Central memory CD4-positive, alpha-beta T cell (primary cell): Measurements from ENCODE around the gene TFE3.
"Not testable (repeated sequence)": the region's sequence is repeated elsewhere in the genome, so short reads cannot be mapped to it uniquely, and the experiment has no call there.

ENCODE experiments used
- DNase-seq: peaks from one replicate; pipeline ENCODE4 v3.0.0; 2022

TFE3 gene

DNA sequence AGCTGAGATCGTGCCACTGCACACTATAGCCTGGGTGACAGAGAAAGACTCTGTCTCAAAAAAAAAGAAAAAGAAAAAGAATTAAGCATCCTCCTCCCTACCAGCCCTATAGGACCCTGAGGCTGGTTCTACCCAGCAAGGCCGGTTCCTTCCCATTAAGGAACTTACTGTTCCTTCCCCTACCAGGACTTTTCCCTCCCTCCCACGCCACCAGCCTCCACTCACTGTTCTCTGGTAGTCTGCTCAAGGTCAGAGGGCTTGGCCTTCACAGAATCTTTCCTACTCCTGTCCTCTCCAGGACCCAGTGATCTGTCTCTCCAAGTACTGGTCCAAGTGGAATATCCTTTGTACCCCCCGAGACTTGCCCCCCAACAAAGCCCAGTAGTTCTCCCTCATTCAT lies 42.5 kb downstream of the TFE3 start:
- no peak for DNase-seq

DNA sequence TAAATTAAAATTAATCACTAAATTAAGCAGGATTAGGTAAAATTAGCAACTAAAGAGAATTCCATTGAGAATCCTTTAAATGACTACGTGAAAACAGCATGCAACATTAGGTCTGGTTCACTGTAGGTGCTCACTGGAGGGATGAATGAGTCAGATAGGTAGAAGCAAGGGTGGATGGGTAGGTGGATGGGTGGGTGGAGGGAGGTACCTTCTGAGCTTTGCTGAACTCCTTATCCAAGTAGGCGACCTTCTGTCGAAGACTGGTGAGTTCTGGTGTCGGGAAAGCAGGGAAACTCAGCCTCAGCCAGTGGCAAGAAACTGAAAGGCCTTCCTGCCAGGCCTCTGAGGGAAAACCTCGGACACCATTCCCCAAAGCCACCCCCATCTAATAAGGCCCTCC lies 44.1 kb downstream of the TFE3 start:
- no peak for DNase-seq

- no peak for DNase-seq
Measured at GRCh38 chrX:48998391-48998790, 44.8 kb downstream of the TFE3 start.

DNA sequence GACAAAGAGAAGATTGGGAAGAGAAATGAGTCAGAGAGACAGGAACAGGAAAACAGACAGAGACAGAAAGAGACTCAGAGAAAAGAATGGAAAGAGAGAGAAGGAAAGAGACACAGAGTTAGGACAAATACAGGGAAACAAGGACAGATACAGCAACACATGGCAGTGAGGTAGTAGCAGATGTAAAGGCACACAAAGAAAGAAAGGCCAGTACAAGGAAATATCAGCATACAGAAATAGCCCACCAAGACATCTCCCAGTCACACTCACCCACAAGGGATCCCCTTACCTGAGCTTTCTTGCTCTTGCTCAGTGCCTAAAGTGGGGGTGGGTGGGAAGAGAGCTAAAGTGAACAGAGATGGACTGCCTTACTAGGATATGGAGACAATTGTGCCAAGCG lies 45.3 kb downstream of the TFE3 start:
- DNase-seq: no peak

DNA sequence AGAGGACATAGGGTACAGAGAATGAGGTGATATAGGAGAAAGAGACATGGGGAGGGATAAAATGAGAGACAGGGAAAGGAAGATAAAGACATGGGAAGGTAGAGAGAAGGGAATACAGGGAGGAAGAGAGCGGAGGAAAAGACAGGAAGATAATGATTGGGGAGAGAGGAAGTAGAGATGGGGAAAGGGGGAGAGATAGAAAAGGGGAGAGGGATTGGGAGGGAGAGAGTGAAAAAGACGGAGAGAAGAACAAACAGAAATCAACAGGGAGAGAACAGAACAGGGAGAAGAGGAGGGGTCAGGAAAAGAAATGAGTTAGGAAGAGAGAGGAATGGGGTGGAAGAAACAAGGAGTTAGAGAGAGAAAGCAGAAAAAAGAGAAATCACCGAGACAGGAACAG lies 45.7 kb downstream of the TFE3 start:
- no peak for DNase-seq

DNA sequence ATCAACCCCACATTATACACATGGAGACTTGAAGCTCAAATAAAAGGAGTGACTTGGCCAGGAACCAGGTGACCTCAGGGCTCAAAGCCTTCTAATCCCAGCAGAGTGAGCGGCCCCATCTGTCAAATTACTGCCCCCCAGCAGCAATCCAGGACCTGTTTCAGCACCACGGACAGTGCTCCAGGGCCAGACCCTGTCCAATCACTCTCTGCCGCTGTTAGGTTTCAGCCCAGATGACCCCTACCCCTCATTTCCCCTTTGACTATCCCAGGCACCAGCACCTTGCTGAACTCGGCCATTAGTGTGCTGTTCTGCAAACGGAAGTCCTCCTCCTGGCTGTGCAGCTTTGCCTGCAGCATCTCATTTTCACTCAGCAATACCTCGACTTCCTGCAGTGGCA lies 46.2 kb downstream of the TFE3 start:
- no peak for DNase-seq

DNA sequence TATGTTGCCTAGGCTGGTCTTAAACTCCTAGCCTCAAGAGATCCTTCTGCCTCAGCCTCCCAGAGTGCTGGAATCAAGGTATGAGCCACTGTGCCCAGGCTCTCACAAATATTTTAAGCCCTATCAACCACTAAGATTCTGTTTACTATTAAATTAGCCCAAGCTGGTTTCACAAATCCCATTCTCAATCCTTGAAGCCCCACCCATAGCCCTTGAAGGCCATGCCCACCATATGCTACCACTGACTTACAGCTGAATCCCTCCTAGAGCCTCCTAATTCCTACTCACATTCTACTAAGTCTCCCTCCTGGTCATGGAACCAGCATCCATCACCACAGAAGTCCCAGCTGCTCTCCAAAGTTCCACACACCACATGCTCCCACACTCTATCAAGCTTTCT lies 50.8 kb downstream of the TFE3 start:
- DNase-seq: no peak

GRCh38 chrX:48989483-48989882 lies 53.7 kb downstream of the TFE3 start:
- no peak for DNase-seq

DNA sequence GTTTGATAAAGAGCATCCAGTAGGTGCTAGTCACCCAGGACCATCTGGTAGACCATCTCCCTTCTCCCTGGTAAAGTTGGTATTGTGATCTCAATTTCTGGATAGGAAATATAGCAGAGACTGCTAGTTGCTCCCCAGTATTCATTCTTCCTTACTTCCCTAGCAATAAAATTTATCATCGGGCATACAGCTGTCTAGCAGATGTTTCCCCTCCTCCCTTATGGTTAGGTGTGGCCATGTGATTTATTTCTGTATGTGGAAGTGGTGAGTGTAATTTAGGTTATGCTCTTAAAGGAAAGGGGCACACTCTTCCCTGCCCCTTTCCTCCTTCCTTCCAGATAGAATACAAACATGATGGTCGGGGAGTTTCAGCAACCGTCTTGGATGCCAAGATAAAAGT lies 59.3 kb downstream of the TFE3 start:
- no peak for DNase-seq

DNA sequence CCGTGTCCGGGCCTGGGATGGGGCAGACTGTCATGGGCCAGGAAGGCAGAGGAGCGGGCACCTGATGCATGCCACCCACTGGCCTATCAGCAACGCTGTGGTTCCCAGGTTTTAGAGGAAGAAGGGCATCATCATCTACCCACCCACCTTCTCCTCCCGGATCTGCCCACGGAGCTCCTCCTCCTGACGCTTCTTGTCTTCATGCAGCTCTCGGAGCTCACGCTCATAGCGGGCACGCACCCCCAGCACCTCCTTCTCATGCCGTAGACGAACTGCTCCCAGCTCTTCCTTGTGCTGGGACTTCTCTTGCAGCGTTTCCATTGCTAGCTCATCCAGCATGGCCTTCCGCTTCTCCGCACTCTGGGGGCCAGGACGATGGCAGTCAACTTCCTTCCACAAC lies 60.1 kb downstream of the TFE3 start:
- no peak for DNase-seq

DNA sequence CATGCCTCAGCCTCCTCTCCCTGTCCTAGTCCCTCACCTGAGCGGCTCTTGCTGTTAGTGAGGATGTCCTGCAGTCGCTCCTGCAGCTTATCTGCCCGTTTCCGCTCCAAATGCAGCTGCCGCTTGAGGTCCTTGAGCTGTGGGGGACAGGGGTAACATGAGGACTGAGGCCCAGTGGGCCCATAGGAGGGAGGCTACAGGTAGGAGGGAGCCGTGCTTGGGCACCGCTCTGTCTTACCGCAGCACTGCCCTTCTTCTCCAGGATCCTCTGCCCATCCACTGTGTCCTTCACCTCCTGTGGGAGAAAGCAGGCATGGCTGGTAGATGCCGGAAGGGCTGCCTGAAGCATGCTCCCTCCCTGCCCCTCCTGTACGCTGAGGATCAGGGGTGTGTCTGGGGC lies 62.0 kb downstream of the TFE3 start:
- no peak for DNase-seq

- DNase-seq: not testable (repeated sequence)
Measured at GRCh38 chrX:48980341-48980740, 62.8 kb downstream of the TFE3 start.
